Spleen (tissue), 11 donors: Measurements from ENCODE around the gene COX7C. TPM values are rescaled to one million over a fixed set of nuclear protein-coding genes. Genes with fewer than 3 reads are reported as not detected.

ENCODE experiments used
- DNase-seq: peaks from one replicate; pipeline ENCODE4 v3.0.0-alpha.2; 2020
- H3K27ac ChIP-seq, 8 donors: fragments of 200-600 bp; sonication (generic) in 7 of 8; 1 replicate in 4 of 8; 2 replicates in 4 of 8; pipeline versions ENCODE4 v1.5.0 to v1.8.0; 2016 to 2021; ENCODE audit warnings: inconsistent platforms in 4 of 8, mild to moderate bottlenecking in 4 of 8, moderate library complexity in 1 of 8
- H3K27me3 ChIP-seq, 7 donors: fragments of 200-600 bp; sonication (generic) in 6 of 7; replicated peaks in 1 of 7; 1 replicate in 4 of 7; 2 replicates in 3 of 7; pipeline versions ENCODE4 v1.5.0 to v1.8.0; 2016 to 2021; ENCODE audit warnings: inconsistent platforms in 3 of 7, mild to moderate bottlenecking in 1 of 7
- H3K36me3 ChIP-seq, 6 donors: fragments of 200-600 bp; sonication (generic) in 5 of 6; 1 replicate in 4 of 6; 2 replicates in 2 of 6; pipeline versions ENCODE4 v1.5.0 to v1.8.0; 2016 to 2021; ENCODE audit warnings: inconsistent platforms in 2 of 6
- H3K4me1 ChIP-seq, 6 donors: fragments of 200-600 bp; sonication (generic) in 5 of 6; 1 replicate in 3 of 6; 2 replicates in 3 of 6; pipeline versions ENCODE4 v1.5.0 to v1.8.0; 2016 to 2021; ENCODE audit warnings: inconsistent platforms in 3 of 6
- H3K4me3 ChIP-seq, 8 donors: fragments of 200-600 bp; sonication (generic) in 7 of 8; 1 replicate in 4 of 8; 2 replicates in 4 of 8; pipeline versions ENCODE4 v1.5.0 to v1.8.0; 2016 to 2021; ENCODE audit warnings: inconsistent platforms in 4 of 8, mild to moderate bottlenecking in 4 of 8, moderate library complexity in 2 of 8
- H3K9me3 ChIP-seq, 8 donors: fragments of 200-600 bp; sonication (generic) in 7 of 8; 1 replicate in 4 of 8; 2 replicates in 4 of 8; pipeline versions ENCODE4 v1.5.0 to v1.8.0; 2016 to 2021; ENCODE audit warnings: inconsistent platforms in 4 of 8
- CTCF ChIP-seq, 11 experiments: fragments of 200-600 bp in 7 of 11; fragments of 450-650 bp in 4 of 11; sonication (generic) in 4 of 11; IDR thresholded peaks in 8 of 11; conservative IDR thresholded peaks in 3 of 11; 1 replicate in 7 of 11; 2 replicates in 4 of 11; pipeline versions ENCODE4 v1.4.0 to v1.8.0; 2016 to 2021; ENCODE audit warnings: antibody characterized with exemption in 11 of 11, inconsistent platforms in 4 of 11, mild to moderate bottlenecking in 1 of 11
- POLR2A ChIP-seq, 3 donors: fragments of 450-650 bp; IDR thresholded peaks; one replicate each; pipeline ENCODE4 v1.5.1; 2017; ENCODE audit warnings: antibody characterized with exemption in 3 of 3, mild to moderate bottlenecking in 1 of 3
- POLR2AphosphoS5 ChIP-seq, 3 donors: sonication (generic); formaldehyde crosslinking; IDR thresholded peaks; one replicate each; pipeline ENCODE4 v1.5.1; 2017; ENCODE audit warnings: antibody characterized with exemption in 3 of 3
- whole genome bisulfite sequencing, 5 donors: extraction: QIAGEN DNeasy Blood & Tissue Kit in 3 of 5; methylation state at CpG; one replicate each; pipeline versions ENCODE4 v1.1.5 to v1.1.7; 2013 to 2018; 5-methylcytosine and 5-hydroxymethylcytosine counted together
- intact Hi-C: fragments of 100-400 bp; cut with DNase I; formaldehyde crosslinking; loops from one replicate; pipeline ENCODE4 v1.15.0; 2023; ENCODE audit warnings: low total_unique reads
- polyA plus RNA-seq, 3 donors: library from polyadenylated mRNA; stranded (reverse); fragments of 200-250 nt; gene quantifications; one replicate each; pipeline ENCODE4 v1.2.1, GENCODE V29; 2013
- small RNA-seq, 4 donors: library from RNA; depleted of rRNA; stranded (forward); fragments of <200 nt; gene quantifications; one replicate each; pipeline ENCODE3, GENCODE V24; 2016
- total RNA-seq, 7 donors: library from RNA; depleted of rRNA in 3 of 7; stranded (reverse); fragments of >200 nt in 3 of 7; fragmentation: NEBNext Ultra II Directional in 4 of 7; extraction: Animal tissue kit (Norgen Biotek cat#: 25700) in 4 of 7; gene quantifications; one replicate each; pipeline versions ENCODE4 v1.1.0 to v1.2.1, GENCODE V29; 2016 to 2021
- donor health status: healthy with polysubstance abuse.
- donor health status: DM: no; HTN: no; CAD: no; lungs with moderate emphysema.
- donor health status: DM: no; HTN: no; CAD: no.
- donor health status: Bipolar disorder and iron deficiency.
- donor health status: healthy.
- donor health status: DM: no; HTN: no; CAD: no.
- donor health status: DM: yes; HTN: yes; CAD: no.

Gene COX7C
- total and polyA plus RNA-seq, 10 donors = 308 to 1,171 (median 451) TPM

- whole genome bisulfite sequencing, 5 donors = 75 to 90% (median 80%) methylated on average over 2 of the region's 2 CpGs
- no peak for TF ChIP-seq POLR2AphosphoS5 (IDR thresholded peaks at IDR 0.05)
- no peaks in the 10 kb centered on the region for H3K36me3 ChIP-seq
- H3K4me1 ChIP-seq = no peaks in the 10 kb centered on the region
- peaks cover 0 to 6% (median 0%) of the 10 kb centered on the region in 8 donors for H3K9me3 ChIP-seq
- no peak overlapping the region for H3K4me3 ChIP-seq
- intact Hi-C loops = no loop called here
- no peak overlapping the region for H3K27ac ChIP-seq
- no peaks in the 10 kb centered on the region for H3K27me3 ChIP-seq
- DNase-seq = no peak
Measured at GRCh38 chr5:86664173-86664572, 46.4 kb downstream of the COX7C start.

DNA sequence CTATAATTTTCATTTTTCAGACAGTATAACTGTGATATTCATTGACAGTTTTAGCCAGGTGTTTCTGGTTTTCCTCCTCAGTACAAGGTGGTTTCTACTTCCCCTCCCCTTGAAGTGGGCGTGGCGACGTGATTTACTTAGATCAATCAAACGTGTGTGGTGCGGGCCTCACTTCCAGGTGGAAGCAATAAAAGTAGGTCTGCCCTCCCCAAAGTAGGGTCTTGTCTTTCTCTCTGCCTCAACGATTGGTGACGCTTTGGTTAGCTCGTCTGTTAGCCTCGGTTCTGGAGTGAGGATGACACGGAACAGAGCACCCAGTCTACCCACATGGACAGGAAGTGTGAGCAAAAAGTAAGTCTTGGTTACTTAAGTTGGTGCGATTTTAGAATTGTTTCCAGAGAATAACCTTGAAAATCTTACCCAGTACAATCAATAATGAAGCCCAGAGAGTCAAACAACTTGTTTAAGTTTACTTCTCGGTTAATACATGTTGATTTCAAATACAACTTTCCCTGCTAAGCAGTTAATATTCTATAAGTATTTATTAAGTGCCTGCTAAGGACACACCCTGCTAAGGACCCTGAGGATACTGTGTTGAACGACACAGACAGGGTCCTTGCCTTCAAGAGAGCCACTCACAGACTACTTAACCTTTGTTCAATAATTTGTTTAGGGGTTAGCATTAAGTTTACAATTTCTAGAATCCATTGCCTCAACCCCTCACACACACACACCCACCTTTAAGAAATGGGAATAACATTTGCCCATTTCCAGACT is 48.4 kb downstream of the COX7C start:
- peak; percentile 71 for DNase-seq
- no peaks in the 10 kb centered on the region for H3K36me3 ChIP-seq
- no peaks in the 10 kb centered on the region for H3K27me3 ChIP-seq
- H3K4me1 ChIP-seq = no peaks in the 10 kb centered on the region
- TF ChIP-seq CTCF (IDR thresholded peaks at IDR 0.05 in 8 of 11, conservative IDR thresholded peaks at IDR 0.05 in 3 of 11) = no peak
- TF ChIP-seq POLR2A (IDR thresholded peaks at IDR 0.05) = no peak
- no peak for TF ChIP-seq POLR2AphosphoS5 (IDR thresholded peaks at IDR 0.05)
- no peak overlapping the region for H3K27ac ChIP-seq
- H3K9me3 ChIP-seq = peaks cover 0 to 3% (median 0%) of the 10 kb centered on the region in 8 donors
- peak overlapping the region in 1 of 8 donors; percentile 29 for H3K4me3 ChIP-seq
- 66 to 78% (median 77%) methylated on average over 13 of the region's 13 CpGs for WGBS, 5 donors
- intact Hi-C loops = no loop called here

DNA sequence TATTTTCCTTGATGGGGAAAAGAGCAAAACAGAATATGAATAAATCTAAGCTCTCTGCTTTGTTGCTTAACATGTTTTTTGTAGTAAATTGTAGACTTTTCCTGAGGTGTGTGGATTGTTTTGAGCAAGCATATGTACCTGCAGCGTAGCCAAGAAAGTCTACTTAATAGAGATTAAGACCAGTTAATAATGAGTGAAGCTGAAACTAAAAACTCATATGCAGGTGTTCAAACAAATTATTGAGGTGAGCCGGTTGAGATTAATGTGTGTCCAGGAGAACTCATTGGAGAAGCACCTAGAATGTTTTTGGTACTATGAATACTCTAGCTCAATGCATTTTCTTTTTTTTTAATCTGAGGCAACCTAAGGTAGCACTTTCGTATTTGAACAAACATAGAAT is 49.2 kb downstream of the COX7C start:
- Histone ChIP-seq H3K27ac (no peak overlapping the region), H3K4me1 (no peaks in the 10 kb centered on the region), H3K27me3 (no peaks in the 10 kb centered on the region), H3K9me3 (peaks cover 0 to 3% (median 0%) of the 10 kb centered on the region in 8 donors), H3K4me3 (no peak overlapping the region), H3K36me3 (no peaks in the 10 kb centered on the region)
- WGBS, 5 donors = 84 to 91% (median 88%) methylated on average over 3 of the region's 3 CpGs
- intact Hi-C loops = no loop called here
- TF ChIP-seq POLR2A (IDR thresholded peaks at IDR 0.05) (no peak), CTCF (IDR thresholded peaks at IDR 0.05 in 8 of 11, conservative IDR thresholded peaks at IDR 0.05 in 3 of 11) (no peak), POLR2AphosphoS5 (IDR thresholded peaks at IDR 0.05) (no peak)
- no peak for DNase-seq

Small RNA genes lying within 50 kb of the gene (small RNA-seq; reads per million reads assigned to genes)
- gene RNU6-804P = 0 reads per million in 4 donors
